HG02943 (cell line): Measurements from ENCODE around the gene INO80B.
"Not testable (repeated sequence)": the region's sequence is repeated elsewhere in the genome, so short reads cannot be mapped to it uniquely, and the experiment has no call there.

Source experiments
- ATAC-seq: cut with Tn5 transposase; IDR thresholded peaks from one replicate; pipeline ENCODE4 v1.9.1; 2021; ENCODE audit warnings: mild to moderate bottlenecking, low read depth, moderate library complexity; ENCODE audit not compliant: unreplicated experiment

INO80B gene

DNA sequence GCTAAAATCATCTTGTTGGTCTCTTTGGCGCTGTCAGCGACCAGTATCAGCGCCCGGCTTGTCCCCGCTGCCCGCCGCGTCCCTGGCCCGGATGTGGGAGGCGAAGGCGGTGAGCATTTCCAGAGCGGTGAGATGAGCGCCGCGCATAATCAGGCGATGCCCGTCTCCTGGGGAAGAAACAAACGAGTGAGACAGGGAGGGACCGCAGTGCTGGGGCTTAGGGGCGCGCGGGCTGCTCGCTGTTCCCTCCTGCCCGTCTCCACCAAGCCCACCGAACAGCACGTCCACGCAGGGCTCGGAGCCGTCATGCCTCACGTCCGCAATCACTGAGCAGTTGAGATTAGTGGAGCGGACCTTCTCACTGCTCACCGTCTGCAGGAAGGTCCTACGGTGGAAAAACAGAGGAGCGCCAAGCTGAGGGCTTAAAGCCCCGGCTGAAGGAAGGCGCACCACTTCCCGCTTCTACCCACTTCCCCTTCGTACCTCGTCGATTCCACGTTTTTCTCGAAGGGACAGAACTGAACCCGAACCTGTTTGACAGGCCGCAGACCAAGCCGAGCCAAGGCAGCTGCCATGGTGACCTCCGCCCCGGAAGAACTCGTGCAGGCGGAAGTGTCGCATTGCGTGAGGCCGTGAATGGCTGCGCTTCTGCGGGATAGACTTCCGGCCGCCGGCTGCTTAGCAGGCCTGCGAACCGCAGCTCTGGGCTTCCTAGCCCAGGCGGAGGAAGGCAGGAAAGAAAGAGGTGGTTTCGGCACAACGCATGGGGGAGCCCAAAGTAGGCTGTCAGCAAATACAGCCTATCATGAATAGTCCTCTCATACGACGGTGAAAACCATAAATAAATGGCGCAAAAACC is 17.4 kb downstream of the INO80B start, which contains the start of gene MRPL53:
Gene MRPL53 (minus strand): TSS at position 595 of the 859 bp plus-strand sequence. CDS start 20 bp downstream, at position 575.
- peak; percentile 89 for ATAC-seq

DNA sequence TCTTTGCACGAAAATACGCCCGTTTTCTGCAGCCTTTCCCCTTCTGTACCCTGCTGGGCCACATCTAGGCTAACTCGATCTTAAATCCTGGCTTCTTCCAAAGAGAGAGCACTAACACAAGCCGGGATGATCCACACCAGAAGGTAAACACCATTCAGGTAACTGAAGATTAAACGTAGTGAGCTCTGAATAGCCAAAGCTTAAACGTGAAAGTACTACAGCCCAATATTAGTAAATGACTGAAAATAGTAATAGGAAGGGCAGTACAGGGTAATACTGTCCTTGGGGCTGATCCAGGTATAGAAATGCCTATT is 18.0 kb downstream of the INO80B start:
- no peak for ATAC-seq

DNA sequence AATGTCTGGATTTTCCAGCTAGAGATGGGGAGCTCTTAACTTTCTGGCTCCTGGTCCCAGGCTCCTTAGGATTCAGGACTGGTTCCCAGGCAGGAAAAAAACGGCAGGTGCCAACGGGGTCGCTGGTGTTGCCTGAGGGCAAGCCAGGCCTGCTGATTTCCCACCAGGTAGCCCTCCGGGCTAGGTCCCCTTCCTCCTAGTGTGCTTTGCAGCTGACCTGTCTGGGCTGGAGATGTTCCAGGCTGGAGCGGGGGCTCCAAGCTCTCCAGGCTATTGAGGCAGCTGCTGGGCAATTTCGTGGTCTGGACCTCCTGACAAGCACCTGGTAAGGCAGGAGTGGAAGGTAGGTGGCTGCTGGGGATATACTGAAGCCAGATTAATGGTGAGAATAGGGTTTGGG is 19.6 kb downstream of the INO80B start:
- ATAC-seq: no peak

DNA sequence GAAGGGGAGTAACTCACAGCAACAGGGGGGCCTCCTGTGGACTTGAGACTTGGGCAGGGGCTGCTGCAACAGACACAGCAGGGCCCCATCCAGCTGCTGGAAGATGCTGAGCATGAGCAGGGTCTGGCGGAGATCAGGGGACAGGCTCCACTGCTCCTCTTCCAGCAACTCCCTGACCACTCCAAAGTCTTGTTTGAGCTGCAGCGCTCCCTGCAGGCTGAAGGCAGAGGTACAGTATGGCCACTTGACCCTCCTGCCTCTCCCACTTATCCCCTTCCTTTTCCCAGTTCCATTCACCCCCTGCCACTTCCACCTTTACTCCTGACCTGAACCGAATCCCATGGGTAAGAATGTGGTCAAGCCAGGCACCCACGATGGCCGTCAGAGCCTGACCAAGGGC is 20.0 kb downstream of the INO80B start:
- no peak for ATAC-seq

DNA sequence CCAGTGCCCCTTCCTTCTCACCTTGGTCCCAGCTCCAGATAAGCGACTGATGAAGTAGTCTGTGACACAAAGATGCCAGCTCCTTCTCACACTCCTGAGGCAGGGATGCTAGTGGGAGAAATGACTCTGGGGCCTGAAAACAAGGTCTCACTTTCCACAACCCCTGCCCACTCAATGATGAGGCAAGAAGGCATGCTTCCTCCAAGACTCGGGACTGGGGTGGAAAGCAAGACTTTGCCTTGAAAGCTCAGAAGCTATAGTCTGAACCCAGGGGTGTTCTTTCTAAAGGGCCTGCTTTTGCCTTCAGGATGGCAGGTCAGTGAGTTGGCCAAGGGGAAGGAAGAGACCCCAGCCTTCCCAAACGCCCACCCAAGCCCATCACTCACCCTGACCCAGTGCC is 26.5 kb downstream of the INO80B start:
- no peak for ATAC-seq

DNA sequence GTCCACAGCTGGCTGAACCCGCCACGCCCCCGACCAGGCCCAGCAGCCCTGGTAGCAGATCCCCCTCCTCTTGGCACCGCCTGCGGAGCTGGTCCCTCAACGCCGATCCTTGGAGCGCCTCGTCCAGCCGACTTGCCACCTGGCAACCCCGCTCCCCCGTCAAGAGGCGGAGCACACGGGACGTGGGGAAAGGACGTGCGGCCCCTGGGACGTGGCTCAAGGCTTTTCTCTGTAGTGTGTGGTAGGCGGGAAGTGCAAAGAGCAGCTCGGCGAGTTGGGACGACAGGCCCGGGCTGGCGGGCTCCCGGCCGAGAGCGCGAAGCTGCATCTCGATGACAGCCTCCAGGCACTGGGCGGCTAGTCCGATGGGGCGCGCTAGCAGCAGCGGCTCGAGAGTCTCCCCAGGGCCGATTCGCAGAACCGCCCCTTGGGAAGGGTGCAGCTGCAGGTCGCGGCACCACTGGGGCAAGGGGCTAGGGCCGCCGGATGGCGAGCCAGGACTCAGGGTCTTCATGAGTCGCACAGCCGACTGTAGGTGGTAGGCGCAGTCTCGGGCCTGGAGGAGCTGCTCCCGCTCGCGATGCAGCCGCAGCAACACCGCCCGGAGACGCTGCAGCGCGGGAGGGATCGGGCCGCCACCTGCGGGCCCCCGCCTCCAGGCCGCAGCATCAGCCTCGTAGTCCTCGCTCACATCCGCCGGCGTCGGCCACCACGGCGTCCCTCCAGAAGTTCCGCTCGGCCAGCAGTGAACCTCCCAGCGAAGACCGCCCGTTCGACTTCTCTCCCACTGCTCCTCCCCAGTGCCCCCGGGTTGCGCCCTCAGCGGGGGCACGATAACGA is 27.3 kb downstream of the INO80B start:
- peak; percentile 44 for ATAC-seq

DNA sequence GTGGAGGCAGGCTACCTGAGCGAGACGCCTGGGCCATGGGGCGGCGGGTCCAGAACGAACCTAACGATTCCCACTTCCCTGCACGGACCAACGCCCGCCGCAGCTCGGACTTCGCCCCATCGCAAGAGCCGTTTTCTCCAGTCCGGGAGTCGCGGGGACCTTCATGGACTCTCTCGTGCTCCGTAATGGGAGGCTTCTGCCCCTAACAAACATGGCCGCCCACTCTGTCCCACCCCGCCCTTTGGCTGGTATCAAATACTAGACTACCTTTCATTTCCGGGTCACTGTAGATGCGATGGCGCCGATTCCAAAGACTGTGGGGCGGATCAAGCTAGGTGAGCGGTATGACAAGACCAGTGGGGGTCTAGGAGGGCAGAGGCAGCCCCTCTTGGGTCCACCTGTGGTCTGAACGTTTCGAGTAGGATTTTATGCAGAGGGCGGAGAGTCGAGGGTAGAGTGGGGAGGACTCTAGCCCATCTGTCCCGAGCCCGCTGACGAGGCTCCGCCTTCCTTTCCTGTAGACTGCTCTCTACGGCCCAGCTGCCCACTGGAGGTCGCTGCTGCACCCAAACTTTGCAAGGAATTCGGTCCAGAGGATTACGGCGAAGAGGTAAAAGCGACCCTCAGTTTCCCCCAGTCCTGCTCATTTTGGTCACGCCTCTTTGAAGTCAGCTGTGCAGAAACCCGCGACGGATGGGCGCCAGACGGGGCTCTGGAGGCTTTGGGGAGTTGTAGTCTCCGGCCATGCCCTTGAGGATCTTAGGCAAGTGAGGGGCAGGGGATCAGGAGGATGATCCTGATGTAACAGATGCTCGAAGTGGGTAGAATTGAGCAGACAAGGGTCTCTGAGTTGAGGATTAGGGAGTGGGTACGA is 28.2 kb downstream of the INO80B start, which contains the start of the genes CCDC142 and TTC31:
Gene CCDC142 (minus strand): TSS at position 198 of the 874 bp plus-strand sequence. CDS start 161 bp downstream, at position 37.
Gene TTC31 (plus strand): TSS at position 281 of the 874 bp plus-strand sequence. CDS start 15 bp downstream, at position 296.
- peak; percentile 92 for ATAC-seq

DNA sequence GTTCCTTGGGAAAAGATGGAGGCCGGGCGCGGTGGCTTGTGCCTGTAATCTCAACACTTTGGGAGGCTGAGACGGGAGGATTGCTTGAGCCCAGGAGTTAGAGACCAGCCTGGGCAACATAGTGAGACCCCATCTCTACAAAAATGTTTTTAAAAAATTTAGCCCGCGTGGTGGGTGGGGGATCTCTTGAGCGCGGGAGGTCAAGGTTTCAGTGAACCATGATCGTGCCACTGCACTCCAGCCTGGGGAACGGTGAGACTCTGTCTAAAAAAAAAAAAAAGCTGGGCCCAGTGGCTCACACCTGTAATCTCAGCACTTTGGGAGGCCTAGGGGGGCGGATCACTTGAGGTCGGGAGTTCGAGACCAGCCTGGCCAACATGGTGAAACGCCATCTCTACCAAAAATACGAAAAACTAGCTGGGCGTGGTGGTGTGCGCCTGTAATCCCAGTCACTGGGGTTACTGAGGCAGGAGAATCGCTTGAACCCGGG is 28.8 kb downstream of the INO80B start:
- not testable (repeated sequence) for ATAC-seq

DNA sequence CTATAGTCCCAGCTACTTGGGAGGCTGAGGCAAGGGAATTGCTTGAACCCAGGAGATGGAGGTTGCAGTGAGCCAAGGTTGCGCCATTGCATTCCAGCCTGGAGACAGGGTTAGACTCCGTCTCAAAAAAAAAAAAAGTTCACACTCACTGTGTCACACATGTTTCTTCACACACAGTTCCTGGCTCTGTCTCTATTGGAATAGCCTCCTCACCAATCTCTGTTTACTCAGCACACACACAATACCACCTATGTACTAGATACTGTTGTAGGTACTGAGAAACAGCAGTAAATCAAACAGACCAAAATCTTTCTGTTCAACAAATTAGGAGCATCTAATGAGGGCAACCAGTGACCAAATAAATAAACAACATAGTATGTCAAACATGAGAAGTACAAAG is 31.3 kb downstream of the INO80B start:
- no peak for ATAC-seq

DNA sequence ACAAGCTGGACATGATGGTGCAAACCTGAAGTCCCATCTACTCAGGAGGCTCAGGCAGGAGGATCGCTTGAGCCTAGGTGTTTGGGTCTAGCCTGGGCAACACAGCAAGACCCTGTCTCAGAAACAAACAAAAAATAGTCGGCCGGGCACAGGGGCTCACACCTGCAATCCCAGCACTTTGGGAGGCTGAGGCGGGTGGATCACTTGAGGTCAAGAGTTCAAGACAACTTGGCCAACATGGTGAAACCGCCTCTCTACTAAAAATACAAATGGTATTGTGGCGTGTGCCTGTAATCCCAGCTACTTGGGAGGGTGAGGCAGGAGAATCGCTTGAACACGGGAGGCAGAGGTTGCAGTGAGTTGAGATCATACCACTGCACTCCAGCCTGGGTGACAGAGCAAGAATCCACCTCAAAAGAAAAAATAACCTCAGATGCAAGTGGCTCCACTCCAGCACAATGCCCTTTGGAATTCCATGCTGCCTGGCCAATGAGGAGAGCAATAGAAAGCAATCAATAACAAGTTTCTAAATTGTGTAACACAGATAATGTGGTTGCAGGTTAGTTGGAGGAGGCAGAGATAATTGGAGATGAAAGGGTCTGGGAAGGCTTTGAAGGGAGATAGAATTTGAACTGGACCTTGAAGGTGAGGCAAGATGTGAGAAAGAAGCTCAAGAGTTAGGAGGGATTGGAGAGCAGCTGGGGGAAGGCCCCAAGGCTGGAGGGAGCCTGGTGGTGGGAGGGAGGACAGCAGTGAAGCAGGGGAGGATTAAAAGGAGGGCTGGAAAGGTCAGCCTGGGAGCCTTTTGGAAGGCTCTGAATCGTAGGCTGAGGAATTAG is 34.0 kb downstream of the INO80B start:
- no peak for ATAC-seq

DNA sequence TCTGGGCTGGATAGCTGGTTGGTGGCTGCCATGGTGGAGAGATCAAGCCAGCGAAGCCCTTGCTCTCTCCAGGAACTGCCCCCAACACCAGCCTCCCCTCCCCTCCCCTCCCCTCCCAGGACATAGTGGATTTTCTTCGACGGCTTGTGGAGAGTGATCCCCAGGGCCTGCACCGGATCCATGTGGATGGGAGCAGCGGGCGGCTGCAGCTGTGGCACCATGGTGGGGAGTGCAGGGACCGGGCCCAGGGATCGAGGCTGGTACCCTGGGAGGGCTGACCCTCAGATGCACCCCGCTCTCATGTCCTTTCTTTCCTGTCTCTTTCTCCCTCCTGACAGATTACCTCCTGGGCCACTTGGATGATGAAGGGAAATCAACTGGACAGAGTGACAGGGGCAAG is 35.0 kb downstream of the INO80B start:
- ATAC-seq: no peak

DNA sequence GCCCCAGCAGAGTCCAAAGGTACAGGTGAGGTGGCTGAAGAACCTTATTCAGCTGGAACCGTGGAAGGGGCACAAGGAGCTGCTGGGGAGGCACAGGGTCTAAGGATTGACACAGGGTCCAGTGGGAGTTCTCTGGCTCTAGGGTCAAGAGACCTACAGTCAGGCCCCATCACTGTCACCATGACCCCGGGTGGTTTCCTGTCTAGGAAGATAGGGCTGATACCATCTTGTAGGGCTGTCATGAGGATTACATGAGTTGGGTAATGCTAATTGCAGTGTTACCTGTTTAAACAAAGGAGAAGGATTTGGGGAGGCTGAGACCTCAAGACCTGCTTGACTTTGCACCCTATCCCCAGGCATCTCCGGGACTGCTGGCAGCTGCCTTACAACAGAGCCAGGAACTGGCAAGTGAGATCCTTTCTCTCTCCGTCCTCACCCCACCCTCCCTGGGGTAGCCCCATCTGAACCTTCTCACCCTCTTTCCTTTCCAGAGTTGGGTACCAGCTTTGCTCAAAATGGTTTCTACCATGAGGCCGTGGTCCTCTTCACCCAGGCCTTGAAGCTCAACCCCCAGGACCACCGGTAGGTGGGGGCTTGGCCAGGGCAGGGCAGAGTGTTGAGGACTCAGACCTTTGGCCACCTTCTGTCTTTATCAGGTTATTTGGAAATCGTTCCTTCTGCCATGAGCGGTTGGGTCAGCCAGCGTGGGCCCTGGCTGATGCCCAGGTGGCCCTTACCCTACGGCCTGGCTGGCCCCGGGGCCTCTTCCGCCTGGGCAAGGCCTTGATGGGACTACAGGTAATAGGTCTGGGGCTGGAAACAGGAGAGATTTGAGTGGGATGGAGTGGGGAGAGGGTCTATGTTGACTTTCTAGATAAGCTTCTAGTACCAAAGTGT is 37.0 kb downstream of the INO80B start:
- no peak for ATAC-seq

DNA sequence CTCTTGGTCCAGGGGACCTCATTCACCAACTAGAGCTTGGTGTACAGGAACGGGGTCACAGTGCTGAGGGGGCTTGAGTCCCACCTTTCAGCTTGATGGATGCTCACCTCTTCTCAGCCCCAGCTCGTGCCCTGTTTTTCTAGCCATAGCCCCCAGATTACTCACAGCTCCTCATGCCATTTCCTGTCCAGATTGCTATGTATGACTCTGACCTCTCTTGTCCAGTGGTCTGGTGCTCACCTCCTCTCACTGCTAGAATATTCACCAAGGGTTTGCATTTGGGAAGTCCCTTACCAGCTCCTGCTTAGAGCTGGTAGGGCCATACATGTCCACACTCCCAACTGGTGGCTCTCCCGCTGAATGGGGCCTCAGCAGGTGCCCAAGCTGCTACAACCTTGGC is 38.7 kb downstream of the INO80B start:
- no peak for ATAC-seq

DNA sequence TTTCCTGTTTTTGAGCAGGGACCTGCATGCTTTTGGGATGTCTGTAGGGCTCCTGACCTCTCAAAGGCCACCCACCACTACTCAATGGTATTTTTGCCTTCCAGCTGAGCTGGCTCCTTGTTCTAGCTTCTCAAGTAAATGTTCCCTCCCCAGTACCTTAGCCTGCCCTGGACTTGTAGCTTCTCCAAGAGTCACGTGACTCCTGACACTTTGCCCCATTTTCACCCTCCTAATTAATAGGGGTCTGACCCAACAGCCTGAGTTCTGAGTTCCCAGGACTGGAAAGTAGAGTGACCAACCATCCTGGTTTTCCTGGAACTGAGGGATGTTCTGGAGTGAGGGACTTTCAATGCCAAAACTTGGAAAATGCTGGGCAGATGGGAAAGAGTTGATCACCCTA is 40.6 kb downstream of the INO80B start:
- ATAC-seq: no peak

DNA sequence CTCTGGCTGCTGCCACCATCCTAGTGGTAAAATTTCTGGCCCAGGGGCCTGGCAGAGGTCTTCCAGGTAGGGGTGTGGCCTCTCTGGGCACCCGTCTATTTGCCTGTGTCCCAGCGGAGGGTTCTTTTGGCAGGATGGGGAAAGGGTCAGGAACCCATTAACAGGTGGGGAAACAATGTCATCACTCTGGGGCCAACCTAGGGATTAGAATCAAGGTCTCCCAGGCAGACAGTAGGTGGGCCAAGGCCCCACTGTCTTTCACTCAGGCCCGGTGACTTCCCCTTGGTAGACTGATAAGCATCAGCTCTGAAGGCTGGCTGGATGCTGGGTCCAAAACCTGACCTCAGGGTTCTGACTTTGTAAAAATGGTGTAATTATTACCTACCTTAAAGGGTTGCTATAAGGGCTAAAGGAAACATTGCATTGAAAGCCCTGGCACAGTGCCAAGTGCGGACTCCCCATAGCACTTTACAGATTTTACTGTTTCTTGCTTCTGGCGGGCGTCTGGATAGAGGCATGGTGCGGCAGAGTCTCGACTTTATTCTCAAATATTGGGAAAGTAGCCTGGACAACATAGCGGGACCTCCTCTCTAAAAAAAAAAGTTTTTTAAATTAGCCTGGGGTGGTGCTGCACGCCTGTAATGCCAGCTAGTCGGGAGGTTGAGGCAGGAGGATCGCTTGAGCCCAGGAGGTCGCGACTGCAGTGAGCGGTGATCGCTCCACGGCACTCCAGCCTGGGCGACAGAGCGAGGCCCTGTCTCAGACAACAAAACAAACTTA is 42.3 kb downstream of the INO80B start:
- ATAC-seq: no peak

DNA sequence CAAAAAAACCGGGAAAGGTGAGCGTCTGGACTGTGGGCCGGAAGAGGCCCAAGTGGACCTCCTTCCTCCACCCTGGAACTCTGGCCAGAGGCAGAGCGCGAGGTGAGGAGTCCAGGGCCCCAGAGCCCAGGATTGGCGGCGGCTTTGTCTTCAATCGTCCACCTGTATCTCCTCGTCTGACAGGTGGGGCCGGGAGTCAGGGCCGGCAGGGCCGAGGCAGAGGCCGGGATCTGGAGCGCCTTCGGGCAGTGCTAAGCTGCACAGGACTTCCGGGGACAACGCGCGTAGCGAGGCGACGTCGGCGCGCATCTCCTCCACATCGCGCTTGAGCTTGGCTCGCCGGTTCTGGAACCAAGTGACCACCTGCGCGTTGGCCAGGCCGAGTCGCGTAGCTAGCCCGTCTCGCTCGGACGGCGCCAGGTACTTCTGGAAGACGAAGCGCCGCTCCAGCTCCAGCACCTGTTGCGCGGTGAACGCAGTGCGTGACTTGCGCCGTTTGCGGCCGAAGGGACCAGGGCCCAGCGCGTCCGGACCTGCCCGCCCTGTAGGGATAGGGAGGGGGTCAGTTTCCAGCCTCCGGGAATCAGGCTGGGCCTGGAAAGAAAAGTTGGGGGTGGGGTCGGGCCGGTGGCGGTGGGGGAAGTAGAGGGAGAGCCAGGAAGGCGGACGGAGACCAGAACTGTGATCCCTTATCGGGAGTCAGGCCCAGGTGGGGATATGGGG is 43.1 kb downstream of the INO80B start:
- ATAC-seq: no peak
